Measurements from ENCODE around the gene POLE.
A peak's percentile ranks its signal among the peaks of the same experiment; 100 is the strongest.

The POLE gene

DNA sequence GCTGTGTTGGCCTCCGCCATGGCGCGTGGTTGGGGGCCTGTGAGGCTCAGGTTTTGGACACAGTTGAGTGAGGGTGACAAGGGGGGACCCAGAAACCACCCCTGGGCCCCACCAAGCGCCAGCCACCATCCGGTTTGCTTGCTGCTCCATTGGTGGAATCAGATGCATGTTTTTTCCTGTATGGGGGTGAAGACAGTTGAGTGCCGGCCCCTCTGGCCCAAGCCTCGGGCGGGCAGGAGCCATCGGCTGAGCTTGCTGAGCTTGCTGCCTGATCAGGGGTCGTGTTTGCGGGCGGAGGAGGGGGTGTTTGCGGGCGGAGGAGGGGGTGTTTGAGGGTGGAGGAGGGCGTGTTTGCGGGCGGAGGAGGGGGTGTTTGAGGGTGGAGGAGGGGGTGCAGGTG, 29.9 kb upstream of the POLE start:
- H3K27ac ChIP-seq: no peak overlapping the region
- no peak for TF ChIP-seq CTCF (conservative IDR thresholded peaks at IDR 0.05)

DNA sequence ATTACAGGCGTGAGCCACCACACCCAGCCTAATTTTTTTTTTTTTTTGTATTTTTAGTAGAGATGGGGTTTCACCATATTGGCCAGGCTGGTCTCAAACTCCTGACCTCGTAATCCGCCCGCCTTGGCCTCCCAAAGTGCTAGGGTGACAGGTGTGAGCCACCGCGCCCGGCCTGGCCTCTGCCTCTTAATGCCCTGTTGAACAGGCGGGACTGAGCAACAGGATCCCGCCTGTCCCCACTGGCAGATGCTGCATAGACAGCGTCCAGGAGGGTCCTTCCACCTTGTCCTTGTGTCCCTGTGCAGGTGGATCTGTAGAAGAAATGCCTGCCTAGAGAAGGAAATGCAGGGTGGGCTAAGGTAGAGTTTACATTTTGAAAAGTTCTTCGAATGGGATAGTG, 29.2 kb upstream of the POLE start:
- TF ChIP-seq CTCF (conservative IDR thresholded peaks at IDR 0.05): no peak
- H3K27ac ChIP-seq: no peak overlapping the region

DNA sequence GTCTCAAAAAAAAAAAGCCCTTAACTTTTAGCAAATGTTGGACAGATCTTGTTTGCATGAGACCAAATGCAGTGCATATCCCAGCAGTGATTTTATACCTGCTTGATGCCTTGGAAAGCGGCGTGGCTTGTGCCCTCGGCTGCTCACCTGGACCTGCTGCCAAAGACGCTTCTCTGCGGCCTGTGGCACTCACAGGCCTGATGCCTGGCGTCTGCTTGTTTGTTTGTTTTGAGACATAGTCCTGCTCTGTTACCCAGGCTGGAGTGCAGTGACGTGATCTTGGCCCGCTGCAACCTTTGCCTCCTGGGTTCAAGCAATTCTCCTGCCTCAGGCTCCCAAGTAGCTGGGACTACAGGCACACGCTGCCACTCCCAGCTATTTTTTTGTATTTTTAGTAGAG, 28.7 kb upstream of the POLE start:
- no peak for TF ChIP-seq CTCF (conservative IDR thresholded peaks at IDR 0.05)
- H3K27ac ChIP-seq: no peak overlapping the region

GRCh38 chr12:132713123-132713522, 26.0 kb upstream of the POLE start:
- no peak for TF ChIP-seq CTCF (conservative IDR thresholded peaks at IDR 0.05)
- no peak overlapping the region for H3K27ac ChIP-seq

DNA sequence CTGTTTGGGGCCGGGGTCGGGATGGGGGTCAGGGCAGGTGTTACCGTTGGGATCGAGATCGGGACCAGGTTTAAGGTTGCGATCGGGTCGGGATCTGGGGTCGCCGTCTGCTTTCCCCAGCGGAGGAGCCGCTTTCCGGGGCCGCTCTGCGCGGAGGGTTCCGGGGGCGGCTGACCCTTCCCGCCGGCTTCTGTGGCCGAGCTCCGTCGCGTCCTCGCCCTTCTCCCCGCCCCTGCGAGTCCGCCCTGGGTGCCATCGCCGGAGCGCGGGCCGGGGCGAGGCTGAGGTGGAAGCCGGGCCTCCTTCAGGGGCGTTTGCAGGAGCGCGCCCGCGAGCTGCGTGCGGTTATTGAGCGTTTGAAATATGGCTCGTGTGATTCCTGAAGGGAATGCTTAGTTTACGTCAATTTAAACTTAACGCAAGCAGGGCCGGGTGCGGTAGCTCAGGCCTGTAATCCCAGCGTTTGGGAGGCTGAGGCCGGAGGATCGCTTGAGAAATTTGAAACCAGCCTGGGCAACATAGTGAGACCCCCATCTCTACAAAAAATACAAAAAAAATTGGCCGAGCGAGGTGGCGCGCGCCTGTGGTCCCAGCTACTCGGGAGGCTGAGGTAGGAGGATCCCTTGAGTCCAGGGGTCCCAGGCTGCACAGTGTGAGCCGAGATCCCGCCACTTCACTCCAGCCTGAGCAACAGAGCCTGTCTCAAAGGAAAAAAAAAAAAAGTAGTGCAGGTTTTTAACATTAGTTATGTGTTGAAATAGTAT, 24.1 kb upstream of the POLE start:
- peak overlapping the region; percentile 98 for H3K27ac ChIP-seq

GRCh38 chr12:132710405-132711079, 23.4 kb upstream of the POLE start, which contains the start of gene PGAM5:
Gene PGAM5, plus strand, starts transcription at chr12:132710842. Its CDS starts 35 bp downstream, at chr12:132710877.
- peak within 1 kb of the TSS; percentile 98 for H3K27ac ChIP-seq
- TF ChIP-seq CTCF (conservative IDR thresholded peaks at IDR 0.05): no peak

More for the DNA sequence above, 24.1 kb upstream of the POLE start:
- no peak for TF ChIP-seq CTCF (conservative IDR thresholded peaks at IDR 0.05)

DNA sequence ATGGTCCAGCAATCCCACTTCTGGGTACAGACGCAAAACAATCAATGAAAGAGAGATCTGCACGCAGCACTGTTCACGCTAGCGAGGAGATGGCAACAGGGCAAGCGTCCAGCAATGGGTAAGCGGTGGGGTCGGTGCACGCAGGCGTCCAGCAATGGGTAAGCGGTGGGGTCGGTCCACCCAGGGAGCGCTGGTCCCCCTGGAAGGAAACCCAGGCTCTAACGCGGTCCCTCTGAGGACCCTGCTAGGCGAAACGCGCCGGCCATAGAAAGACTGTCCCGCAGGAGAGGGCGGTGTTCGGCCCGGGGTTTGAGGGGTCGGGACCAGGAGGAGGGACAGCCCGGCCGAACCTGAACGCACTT, 22.9 kb upstream of the POLE start:
- no peak for TF ChIP-seq CTCF (conservative IDR thresholded peaks at IDR 0.05)
- H3K27ac ChIP-seq: peak overlapping the region; percentile 98

Data from VCaP (cell line).